GM23338 (cell line): ENCODE data around the gene SLC9B1.

Source experiments
- CREB1 ChIP-seq: fragments of 250-450 bp; sonication (Bioruptor Pico); IDR thresholded peaks from 2 replicates; pipeline ENCODE4 v1.5.0; 2020; ENCODE audit warnings: low read depth, mild to moderate bottlenecking, moderate library complexity
- EZH2 ChIP-seq: fragments of 200-600 bp; sonication (generic); IDR thresholded peaks from one replicate; pipeline ENCODE4 v1.8.0; 2017; ENCODE audit warnings: antibody characterized with exemption, mild to moderate bottlenecking, low read depth; ENCODE audit not compliant: unreplicated experiment
- EZH2phosphoT487 ChIP-seq: fragments of 200-600 bp; sonication (generic); IDR thresholded peaks from one replicate; pipeline ENCODE4 v1.8.1; 2018; ENCODE audit warnings: antibody characterized with exemption; ENCODE audit not compliant: unreplicated experiment
- JUNB ChIP-seq: IDR thresholded peaks from one replicate; pipeline ENCODE4 v1.6.1; 2016; ENCODE audit warnings: antibody characterized with exemption; ENCODE audit not compliant: unreplicated experiment
- POLR2AphosphoS5 ChIP-seq: IDR thresholded peaks from 2 replicates; pipeline ENCODE4 v1.6.1; 2016; ENCODE audit warnings: antibody characterized with exemption, low read depth
- REST ChIP-seq: IDR thresholded peaks from one replicate; pipeline ENCODE4 v1.6.1; 2018; ENCODE audit warnings: antibody characterized with exemption; ENCODE audit not compliant: unreplicated experiment
- TF ChIP-seq, protein P1 (sequence below), 2 experiments: fragments of 200-600 bp in 1 of 2; sonication (generic) in 1 of 2; conservative IDR thresholded peaks; 2 replicates each; pipeline versions ENCODE4 v1.5.1 to v1.6.1; 2016 to 2017; ENCODE audit warnings: antibody characterized with exemption in 2 of 2, low read depth in 2 of 2, mild to moderate bottlenecking in 2 of 2, moderate library complexity in 1 of 2

DNA sequence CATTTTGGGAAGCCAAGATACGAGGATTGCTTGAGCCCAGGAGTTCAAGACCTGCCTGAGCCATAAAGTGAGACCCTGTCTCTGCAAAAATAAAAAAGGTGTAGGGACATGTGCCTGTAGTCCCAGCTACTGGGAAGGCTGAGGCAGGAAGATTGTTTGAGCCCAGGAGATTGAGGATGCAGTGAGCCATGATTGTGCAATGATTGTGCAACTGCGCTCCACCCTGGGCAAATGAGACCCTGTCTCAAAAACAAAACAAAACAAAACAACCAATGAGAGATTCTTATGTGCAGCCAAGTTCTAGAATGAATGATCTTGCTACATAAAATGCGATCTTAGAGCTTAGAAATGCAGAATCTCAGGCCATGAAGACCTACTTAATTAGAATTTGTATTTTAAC, 34.5 kb upstream of the SLC9B1 start:
- no peak for TF ChIP-seq EZH2
- TF ChIP-seq, protein P1, sequence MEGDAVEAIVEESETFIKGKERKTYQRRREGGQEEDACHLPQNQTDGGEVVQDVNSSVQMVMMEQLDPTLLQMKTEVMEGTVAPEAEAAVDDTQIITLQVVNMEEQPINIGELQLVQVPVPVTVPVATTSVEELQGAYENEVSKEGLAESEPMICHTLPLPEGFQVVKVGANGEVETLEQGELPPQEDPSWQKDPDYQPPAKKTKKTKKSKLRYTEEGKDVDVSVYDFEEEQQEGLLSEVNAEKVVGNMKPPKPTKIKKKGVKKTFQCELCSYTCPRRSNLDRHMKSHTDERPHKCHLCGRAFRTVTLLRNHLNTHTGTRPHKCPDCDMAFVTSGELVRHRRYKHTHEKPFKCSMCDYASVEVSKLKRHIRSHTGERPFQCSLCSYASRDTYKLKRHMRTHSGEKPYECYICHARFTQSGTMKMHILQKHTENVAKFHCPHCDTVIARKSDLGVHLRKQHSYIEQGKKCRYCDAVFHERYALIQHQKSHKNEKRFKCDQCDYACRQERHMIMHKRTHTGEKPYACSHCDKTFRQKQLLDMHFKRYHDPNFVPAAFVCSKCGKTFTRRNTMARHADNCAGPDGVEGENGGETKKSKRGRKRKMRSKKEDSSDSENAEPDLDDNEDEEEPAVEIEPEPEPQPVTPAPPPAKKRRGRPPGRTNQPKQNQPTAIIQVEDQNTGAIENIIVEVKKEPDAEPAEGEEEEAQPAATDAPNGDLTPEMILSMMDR (conservative IDR thresholded peaks at IDR 0.05; ENCODE audit: low read depth in 2 of 2): no peak
- TF ChIP-seq POLR2AphosphoS5: no peak
- TF ChIP-seq REST: no peak
- TF ChIP-seq JUNB: no peak
- TF ChIP-seq EZH2phosphoT487: no peak
- no peak for TF ChIP-seq CREB1 (CRISPR knock-in tag)
